Upper lobe of left lung (tissue), 4 donors: ENCODE data around the gene ZBTB8B.

Experiments
- EP300 ChIP-seq, 4 donors: sonication (generic); formaldehyde crosslinking; IDR thresholded peaks; one replicate each; pipeline ENCODE4 v1.5.1; 2017; ENCODE audit warnings: antibody characterized with exemption in 4 of 4, control low read depth in 2 of 4
- POLR2AphosphoS5 ChIP-seq, 2 donors: sonication (generic); formaldehyde crosslinking; IDR thresholded peaks; one replicate each; pipeline ENCODE4 v1.5.1; 2017; ENCODE audit warnings: antibody characterized with exemption in 2 of 2
- TF ChIP-seq, protein P1 (sequence below), 6 experiments: fragments of 450-650 bp in 4 of 6; fragments of 200-600 bp in 2 of 6; sonication (generic) in 2 of 6; IDR thresholded peaks; one replicate each; pipeline ENCODE4 v1.5.1; 2016 to 2019; ENCODE audit warnings: antibody characterized with exemption in 6 of 6

DNA sequence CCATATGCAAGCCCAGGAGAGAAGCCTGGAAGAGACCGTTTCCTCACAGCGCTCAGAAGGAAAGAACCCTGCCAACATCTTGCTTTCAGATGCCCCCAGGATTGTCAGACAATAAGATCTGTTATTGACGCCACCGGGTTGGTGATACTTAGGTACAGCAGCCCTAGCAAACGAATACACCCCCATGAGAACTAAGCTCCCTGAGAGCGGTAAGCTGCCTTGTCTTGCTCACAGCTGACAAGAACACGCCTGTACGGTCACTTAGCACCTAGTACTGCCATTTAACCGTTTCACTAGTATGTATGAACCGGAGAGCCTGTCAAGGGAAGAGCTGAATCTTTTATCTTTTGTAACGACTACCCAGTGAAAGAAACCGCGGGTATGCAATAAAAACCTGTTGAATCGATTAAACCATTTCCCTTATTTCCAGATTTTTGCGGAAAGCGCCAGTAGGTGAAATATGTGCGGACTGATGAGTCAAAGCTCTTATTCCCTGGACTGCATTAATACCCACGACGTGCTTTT lies 619 bp upstream of the ZBTB8B start:
- no peak for TF ChIP-seq POLR2AphosphoS5 (IDR thresholded peaks at IDR 0.05)
- TF ChIP-seq EP300 (IDR thresholded peaks at IDR 0.05) = no peak
- TF ChIP-seq, protein P1, sequence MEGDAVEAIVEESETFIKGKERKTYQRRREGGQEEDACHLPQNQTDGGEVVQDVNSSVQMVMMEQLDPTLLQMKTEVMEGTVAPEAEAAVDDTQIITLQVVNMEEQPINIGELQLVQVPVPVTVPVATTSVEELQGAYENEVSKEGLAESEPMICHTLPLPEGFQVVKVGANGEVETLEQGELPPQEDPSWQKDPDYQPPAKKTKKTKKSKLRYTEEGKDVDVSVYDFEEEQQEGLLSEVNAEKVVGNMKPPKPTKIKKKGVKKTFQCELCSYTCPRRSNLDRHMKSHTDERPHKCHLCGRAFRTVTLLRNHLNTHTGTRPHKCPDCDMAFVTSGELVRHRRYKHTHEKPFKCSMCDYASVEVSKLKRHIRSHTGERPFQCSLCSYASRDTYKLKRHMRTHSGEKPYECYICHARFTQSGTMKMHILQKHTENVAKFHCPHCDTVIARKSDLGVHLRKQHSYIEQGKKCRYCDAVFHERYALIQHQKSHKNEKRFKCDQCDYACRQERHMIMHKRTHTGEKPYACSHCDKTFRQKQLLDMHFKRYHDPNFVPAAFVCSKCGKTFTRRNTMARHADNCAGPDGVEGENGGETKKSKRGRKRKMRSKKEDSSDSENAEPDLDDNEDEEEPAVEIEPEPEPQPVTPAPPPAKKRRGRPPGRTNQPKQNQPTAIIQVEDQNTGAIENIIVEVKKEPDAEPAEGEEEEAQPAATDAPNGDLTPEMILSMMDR (IDR thresholded peaks at IDR 0.05) = no peak
